Omental fat pad (tissue), 4 donors: ENCODE results near the gene PTGES3. TPM values are rescaled to one million over a fixed set of nuclear protein-coding genes. Genes with fewer than 3 reads are reported as not detected.

Experiments
- ATAC-seq: fragments of 150-250 bp; one replicate; pipeline ENCODE4 v1.9.1; 2016; ENCODE audit warnings: mild to moderate bottlenecking, moderate library complexity; ENCODE audit not compliant: low FRiP score
- DNase-seq: peaks from one replicate; pipeline ENCODE4 v3.0.0-alpha.2; 2019; ENCODE audit warnings: low spot score
- CTCF ChIP-seq, 3 donors: fragments of 450-650 bp; IDR thresholded peaks; one replicate each; pipeline ENCODE4 v1.5.1; 2016 to 2017; ENCODE audit warnings: antibody characterized with exemption in 3 of 3, mild to moderate bottlenecking in 3 of 3, moderate library complexity in 2 of 3
- total RNA-seq, 4 donors: library from RNA; depleted of rRNA; stranded (reverse); fragments of >200 nt; gene quantifications; one replicate each; pipeline ENCODE4 v1.1.0, GENCODE V29; 2016

Gene PTGES3
- total RNA-seq, 4 donors from 2014 or later = 80.7 to 103 (median 84.6) TPM

- ATAC-seq (no peak), DNase-seq (no peak)
- no peak for TF ChIP-seq CTCF (IDR thresholded peaks at IDR 0.05)
These were observed 54.4 kb downstream of the PTGES3 start for GRCh38 chr12:56633468-56634241.

GRCh38 chr12:56632701-56633467 lies 55.2 kb downstream of the PTGES3 start:
- DNase-seq (no peak), ATAC-seq (no peak)
- no peak for TF ChIP-seq CTCF (IDR thresholded peaks at IDR 0.05)

GRCh38 chr12:56631790-56632700 lies 56.0 kb downstream of the PTGES3 start:
- peak; percentile 24 for ATAC-seq
- no peak for DNase-seq
- TF ChIP-seq CTCF (IDR thresholded peaks at IDR 0.05) = no peak

GRCh38 chr12:56630180-56630632 lies 57.9 kb downstream of the PTGES3 start, which contains the start of gene BAZ2A:
TSS of gene BAZ2A (minus strand) at chr12:56630326. CDS start at chr12:56617530, 12,796 bp downstream.
- peak; percentile 69 for DNase-seq
- TF ChIP-seq CTCF (IDR thresholded peaks at IDR 0.05) = no peak
- ATAC-seq = peak; percentile 59

GRCh38 chr12:56629459-56630179 lies 58.5 kb downstream of the PTGES3 start:
- no peak for TF ChIP-seq CTCF (IDR thresholded peaks at IDR 0.05)
- ATAC-seq (peak; percentile 17), DNase-seq (no peak)
